ENCODE results near the gene SLC9A9.

GRCh38 chr3:143443851-143444331, 404.4 kb downstream of the SLC9A9 start:
- no peak for TF ChIP-seq CTCF (IDR thresholded peaks at IDR 0.05)
- TF ChIP-seq POLR2A (IDR thresholded peaks at IDR 0.05; ENCODE audit: low read depth): no peak

All from esophagus muscularis mucosa (tissue), 3 donors.